ENCODE data around the gene CD2BP2.

GRCh38 chr16:30358990-30359870, 4.1 kb upstream of the CD2BP2 start:
- TF ChIP-seq CTCF (IDR thresholded peaks at IDR 0.05) (no peak), POLR2A (IDR thresholded peaks at IDR 0.05) (no peak), POLR2AphosphoS5 (IDR thresholded peaks at IDR 0.05) (no peak)
